GM19324 (cell line): ENCODE data around the gene HLTF.
"Not testable (repeated sequence)": the region's sequence is repeated elsewhere in the genome, so short reads cannot be mapped to it uniquely, and the experiment has no call there.

ENCODE experiments used
- ATAC-seq: cut with Tn5 transposase; IDR thresholded peaks from one replicate; pipeline ENCODE4 v1.9.1; 2021; ENCODE audit warnings: mild to moderate bottlenecking, moderate library complexity; ENCODE audit not compliant: unreplicated experiment, low FRiP score

The HLTF gene, protein sequence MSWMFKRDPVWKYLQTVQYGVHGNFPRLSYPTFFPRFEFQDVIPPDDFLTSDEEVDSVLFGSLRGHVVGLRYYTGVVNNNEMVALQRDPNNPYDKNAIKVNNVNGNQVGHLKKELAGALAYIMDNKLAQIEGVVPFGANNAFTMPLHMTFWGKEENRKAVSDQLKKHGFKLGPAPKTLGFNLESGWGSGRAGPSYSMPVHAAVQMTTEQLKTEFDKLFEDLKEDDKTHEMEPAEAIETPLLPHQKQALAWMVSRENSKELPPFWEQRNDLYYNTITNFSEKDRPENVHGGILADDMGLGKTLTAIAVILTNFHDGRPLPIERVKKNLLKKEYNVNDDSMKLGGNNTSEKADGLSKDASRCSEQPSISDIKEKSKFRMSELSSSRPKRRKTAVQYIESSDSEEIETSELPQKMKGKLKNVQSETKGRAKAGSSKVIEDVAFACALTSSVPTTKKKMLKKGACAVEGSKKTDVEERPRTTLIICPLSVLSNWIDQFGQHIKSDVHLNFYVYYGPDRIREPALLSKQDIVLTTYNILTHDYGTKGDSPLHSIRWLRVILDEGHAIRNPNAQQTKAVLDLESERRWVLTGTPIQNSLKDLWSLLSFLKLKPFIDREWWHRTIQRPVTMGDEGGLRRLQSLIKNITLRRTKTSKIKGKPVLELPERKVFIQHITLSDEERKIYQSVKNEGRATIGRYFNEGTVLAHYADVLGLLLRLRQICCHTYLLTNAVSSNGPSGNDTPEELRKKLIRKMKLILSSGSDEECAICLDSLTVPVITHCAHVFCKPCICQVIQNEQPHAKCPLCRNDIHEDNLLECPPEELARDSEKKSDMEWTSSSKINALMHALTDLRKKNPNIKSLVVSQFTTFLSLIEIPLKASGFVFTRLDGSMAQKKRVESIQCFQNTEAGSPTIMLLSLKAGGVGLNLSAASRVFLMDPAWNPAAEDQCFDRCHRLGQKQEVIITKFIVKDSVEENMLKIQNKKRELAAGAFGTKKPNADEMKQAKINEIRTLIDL

DNA sequence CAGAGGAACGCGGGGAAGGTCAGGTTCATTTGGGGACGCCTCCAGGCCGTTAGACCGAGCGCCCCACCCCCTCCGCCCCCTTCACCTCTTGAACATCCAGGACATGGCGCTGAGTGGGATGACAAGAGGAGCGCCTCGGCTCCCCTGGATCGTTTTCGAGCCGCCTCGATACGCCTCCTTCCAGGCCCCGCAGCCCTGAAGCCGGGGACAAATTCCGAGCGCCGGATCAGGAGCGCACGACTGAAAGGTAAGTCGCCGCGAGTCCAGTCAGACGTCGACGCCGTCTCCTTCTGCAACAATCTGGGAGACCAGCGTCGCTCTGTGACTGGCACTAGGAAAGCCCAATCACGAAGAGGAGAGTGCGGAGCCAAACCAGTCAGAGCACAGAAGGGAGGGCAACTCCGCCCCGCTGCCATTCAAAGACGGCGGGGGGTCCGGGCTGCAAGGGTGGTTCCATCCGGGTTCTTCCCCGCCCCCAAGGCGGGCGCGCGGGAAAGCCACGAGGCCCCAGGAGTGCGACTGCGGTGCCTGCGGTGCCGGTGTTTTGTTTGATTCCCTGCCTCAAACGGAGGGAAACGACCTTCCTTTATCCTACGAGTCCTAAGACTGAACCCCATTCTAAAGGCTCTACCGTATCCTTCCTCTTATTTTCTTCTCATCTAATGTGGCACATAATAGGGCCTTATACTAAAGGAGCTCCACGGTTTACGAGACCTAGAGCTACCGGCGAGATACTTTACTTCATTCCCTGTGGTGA lies at the start of gene HLTF:
Gene HLTF (minus strand): TSS at position 302 of the 757 bp plus-strand sequence. CDS start 197 bp downstream, at position 105.
- ATAC-seq: peak; percentile 100

DNA sequence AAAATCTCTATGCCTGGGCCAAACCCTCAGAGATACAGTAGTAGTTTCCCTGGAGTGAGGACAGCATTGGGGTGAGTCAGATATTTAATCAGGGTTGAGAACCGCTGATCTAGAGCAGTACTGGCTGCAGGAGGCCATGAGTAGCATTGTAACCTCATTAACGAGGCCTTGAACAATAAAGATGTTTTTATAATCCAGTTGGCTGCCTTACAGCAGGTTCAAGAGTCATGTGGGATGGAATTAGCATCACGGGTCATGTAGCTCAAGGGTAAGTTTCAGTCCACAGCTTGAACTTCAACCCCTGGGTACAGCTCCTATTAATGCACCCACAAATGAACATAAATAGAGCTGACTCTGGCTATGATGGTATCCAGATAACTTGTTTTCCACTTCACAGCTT lies 48.2 kb upstream of the HLTF start:
- ATAC-seq: no peak

- no peak for ATAC-seq
These were observed 45.3 kb upstream of the HLTF start for GRCh38 chr3:149131589-149131988.

DNA sequence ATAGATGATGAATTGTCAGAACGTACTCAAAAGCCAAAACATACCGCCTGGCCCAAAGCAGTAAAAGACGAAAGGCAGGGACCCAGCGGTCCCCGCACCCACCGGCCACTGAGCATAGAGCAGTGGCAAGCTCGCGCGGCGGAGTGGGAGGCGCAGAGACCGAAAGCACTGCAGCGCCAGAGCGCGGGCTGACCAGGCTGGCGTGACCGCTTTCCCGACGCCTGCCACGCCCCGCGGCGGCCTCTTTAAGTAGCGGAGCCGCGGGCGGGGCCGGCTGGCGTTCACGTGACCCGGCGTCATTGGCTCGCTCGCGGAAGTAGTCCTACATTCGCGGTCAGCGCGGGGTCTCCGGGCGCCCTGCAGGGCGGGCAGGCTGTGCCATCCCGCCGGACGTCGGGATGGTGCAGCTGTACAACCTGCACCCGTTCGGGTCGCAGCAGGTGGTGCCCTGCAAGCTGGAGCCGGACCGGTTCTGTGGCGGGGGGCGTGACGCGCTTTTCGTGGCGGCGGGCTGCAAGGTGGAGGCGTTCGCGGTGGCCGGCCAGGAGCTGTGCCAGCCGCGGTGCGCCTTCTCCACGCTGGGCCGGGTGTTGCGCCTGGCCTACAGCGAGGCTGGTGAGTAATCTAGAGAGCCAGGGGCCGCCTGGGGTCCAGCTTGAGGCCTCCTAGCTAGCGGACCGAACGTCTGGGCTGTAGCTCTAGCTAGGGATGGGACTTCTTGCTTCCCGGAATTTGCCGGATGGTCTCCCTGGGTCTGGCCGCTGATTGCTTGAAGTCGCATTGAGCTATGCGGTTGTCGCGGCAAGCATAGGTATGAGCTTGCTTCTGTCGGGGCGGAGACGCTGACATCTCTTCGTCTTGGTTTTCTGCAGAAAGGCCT lies 43.2 kb upstream of the HLTF start, which contains the start of gene HPS3:
Gene HPS3 (plus strand): TSS at position 313 of the 880 bp plus-strand sequence. CDS start 86 bp downstream, at position 399.
- ATAC-seq: peak; percentile 97

- ATAC-seq: no peak
These were observed 42.5 kb upstream of the HLTF start for GRCh38 chr3:149128821-149129220.

DNA sequence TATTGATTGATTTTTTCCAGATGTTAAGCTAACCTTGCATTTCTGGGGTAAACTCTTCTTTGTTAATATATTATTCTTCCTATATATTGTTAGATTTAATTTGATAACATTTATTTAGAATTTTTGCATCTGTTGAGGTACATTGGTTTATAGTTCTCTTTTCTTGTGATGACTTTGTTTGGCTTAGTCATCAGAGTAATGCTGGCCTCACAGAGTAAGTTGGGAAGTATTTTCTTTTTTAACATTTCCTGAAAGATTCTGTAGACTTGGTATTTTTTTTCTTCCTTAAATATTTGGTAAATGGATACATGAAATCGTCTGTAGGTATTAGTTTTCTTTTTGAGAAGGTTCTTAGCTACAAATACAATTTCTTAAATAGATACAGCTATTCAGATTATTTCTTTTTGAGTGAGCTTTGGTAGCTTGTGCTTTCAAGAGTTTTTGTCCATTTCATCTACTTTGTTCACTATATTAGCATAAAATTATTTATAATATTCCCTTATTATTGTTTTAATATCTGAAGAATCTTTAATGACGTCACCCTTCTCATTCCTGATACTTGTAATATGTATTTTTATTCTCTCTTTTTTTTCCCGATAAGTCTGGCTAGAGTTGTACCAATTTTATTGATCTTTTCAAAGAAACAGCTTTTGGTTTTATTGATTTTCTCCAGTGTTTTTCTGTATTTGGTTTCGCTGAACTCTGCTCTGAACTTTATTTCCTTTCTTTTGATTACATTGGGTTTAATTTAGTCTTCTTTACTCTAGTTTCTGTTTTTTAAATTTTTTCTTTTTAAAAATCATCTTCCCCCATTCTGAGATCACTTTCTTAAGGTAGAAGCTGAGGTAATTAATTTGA lies 36.6 kb upstream of the HLTF start:
- ATAC-seq: no peak

DNA sequence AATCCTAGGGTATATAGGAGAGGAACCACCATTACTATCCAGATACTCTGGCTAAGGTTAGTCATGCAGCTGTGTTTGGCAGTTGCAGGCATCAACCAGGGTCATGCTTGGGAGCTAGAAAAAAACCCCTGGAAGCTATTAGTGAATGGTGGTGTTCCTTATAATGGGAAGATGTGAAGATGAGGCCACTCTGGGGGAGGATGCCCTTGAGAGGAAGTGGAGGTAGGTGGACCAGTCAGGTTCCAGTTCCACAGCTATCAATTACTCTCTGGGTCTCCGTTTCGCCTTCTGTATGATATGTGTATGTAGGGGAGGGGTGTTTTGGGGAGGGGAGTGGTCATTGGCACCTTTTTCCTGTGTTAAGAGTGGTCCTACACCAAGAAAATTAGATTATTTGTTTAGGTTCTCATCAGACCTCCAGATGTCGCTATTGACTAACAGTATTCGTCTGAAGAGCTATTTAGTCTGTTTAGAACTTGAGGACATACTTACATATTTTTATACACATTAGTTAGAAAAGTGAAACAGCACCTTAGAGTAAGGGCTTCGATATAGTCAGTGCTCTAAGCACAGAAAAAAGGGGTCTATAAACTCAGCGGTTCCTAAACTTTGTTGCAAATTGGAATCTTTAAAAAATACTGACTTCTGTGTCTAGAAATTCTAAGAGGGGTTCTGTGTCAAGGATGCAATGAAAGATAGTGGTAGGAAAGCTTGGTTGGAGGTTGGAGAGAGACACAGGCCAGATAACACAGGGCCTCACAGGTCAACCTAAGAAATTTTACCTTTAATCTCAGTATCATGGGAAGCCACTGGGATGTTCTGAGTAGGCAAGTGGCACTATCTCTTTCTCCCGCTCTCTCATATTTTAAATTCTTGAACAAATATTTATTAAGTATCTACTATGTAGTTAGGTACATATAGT lies 34.0 kb upstream of the HLTF start:
- ATAC-seq: no peak

DNA sequence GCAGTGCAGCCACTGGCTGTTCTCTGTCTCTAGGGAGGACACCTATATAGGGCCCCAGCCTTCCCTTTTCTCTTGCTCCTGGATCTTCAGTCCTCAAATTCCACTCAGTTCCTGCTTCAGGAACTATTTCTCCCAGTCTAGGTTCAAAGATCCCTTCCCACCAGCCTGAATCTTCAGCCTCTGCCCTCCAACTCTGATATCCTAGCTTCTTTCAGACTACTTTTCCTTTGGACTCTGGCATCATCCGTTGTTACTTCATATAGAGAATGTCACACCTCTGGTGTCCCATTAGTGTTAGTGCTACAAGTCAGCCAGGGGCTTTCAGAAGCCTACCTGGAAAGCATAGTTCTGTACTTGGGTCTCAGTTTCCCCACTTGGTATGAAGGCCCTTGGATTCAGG lies 33.1 kb upstream of the HLTF start:
- no peak for ATAC-seq

DNA sequence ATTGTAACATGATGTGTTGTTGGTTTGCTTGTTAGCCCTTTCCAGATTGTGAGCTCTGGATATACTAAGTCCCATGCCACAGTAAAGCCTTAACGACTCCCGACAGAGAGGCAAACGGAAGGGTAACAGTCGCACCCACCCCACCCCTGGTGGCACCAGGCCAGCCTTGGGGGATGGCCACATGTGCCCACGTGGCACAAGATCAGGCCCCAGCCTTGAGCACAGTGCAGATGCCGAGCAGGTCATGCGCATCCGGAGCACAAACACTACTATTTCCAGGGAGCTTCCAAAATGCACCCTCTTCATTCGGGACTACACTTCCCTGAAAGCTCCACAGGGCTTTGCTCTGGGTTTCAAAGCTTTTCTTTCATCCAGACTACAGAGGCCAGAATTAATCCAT lies 32.4 kb upstream of the HLTF start:
- ATAC-seq: no peak

GRCh38 chr3:149115114-149115513 lies 28.8 kb upstream of the HLTF start:
- ATAC-seq: no peak

DNA sequence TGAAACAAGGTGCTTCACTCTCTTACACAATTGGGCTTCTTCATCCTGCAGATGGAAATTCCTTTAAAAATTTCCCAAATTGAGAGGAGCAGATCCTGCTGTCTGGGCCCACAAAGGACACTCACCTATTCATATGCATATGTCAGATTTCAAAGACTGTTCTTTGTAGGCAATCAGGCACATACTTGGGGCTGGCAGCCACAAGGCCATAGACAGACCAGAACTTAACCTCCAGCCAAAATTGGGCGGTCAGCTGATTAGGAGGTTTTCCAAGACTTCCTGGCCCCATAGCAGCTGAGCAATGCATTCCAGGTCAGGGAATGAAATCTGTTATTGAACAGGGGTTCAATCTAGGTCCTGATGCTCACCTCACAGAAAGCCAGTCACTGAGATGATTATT lies 28.1 kb upstream of the HLTF start:
- no peak for ATAC-seq

DNA sequence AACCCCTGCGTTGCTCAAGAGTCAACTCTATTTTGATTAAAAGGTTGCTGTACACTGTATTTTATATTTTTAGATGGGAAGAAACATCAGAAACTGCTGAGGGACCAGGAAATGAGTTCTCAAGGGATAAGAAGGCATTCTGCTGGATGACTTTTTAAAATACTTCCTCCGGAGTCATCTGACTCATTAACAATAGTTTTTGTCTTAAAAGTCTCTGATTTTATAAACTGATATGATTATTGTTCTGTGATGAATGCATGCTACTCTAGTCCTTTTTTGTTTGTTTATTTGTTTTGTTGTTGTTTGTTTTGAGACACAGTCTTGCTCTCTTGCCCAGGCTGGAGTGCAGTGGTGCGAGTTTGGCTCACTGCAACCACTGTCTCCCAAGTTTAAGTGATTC lies 18.2 kb upstream of the HLTF start:
- ATAC-seq: no peak

DNA sequence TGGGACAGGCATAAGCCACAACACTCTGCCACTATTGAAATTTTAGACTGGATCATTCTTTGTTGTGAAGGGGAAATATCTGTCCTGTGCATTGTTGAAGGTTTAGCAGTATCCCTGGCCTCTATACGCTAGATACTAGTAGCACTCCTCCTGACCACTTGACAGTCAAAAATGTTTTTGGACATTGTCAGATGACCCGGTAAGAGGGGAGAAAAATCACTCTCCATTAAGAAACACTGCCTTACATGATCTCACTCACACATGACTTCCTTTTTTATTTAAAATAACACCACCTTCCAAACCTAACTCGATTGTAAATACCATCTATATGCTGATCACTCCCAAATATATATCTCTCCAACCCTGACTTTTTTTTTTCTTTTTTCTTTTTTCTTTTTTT lies 15.3 kb upstream of the HLTF start:
- no peak for ATAC-seq

GRCh38 chr3:149101154-149101553 lies 14.8 kb upstream of the HLTF start:
- no peak for ATAC-seq

DNA sequence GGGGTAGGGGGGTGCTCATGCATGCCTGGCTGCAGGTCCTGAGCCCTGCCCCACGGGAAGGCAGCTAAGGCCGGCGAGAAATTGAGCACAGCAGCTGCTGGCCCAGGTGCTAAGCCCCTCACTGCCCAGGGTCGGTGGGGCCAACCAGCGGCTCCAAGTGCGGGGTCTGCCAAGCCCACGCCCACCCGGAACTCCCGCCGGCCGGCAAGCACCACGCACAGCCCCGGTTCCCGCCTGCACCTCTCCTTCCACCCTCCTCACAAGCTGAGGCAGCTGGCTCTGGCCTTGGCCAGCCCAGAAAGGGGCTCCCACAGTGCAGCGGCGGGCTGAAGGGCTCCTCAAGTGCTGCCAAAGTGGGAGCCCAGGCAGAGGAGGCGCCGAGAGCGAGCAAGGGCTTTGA lies 11.7 kb upstream of the HLTF start:
- ATAC-seq: not testable (repeated sequence)

DNA sequence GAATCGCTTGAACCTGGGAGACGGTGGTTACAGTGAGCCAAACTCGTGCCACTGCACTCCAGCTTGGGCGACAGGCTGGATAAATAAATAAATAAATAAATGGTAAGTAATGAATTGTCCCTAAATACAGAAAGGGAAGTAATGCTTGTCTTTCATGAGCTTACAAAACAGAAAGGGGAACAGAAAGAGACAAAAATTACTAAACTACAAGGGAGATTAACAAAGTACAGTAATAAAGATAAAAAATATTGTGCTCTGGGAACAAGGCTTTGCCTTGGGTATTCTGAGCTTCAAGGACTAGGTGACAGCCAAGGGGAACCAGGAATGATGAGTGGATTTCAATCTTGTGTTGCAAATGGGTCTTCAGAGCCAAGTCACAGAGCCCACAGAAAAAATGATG lies 9.2 kb upstream of the HLTF start:
- peak; percentile 71 for ATAC-seq

DNA sequence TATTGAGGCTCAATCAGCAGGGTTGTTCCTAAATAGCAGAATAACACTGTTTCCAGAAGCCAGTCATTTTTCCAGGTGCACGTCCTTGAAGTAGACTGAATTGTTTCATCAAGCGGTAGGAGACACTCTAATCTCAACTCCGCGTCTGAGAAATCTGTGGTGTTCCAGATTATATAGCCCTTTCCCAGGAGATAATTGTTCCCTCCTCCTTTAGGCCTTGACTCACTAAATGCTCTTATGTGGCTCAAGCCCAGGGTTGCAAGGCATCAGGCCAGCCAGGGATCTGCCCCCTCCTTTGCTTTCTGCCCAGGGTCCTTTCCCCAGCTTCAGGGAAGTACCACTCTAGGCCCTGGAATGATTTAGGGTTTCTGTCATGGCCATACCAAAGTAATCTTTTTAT lies 5.7 kb upstream of the HLTF start:
- ATAC-seq: no peak

DNA sequence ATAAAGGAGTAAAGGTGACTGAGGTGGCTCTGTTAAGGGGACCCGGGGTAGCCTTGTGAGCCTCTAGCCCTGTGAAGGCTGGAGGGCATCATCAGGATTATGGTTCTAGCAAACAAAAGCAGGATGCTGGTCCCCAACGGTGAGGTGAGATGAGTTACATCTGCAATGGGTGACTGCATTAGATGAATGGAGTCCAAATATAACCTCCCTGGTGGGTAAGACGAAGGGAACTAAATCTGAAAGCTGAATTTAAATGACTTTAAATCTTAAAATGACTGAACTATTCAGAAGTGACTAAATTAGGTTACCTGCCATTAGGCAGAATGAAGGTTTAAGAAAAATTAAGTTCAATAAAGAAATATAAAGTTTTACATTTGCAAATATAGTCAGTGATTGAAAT lies 4.6 kb upstream of the HLTF start:
- no peak for ATAC-seq
